HCT116 (cell line): Measurements from ENCODE around the gene ASB9. TPM values are rescaled to one million over a fixed set of nuclear protein-coding genes. Genes with fewer than 3 reads are reported as not detected.

Experiments
- ATAC-seq: fragments of 200-7000 bp; cut with Tn5 transposase; 2 replicates; pipeline ENCODE4 v1.9.1; 2020; ENCODE audit warnings: mild to moderate bottlenecking, moderate library complexity
- BruUV-seq: library from RNA; stranded (reverse); fragments of 400-500 nt; replicated peaks from 2 replicates; lab custom pipeline; 2021; lab: Mats Ljungman, UMichigan
- CTCF ChIA-PET: fragments of 300-600 bp; sonication (Branson Sonifier 250); formaldehyde crosslinking; loops from one replicate; lab custom pipeline; 2021; ENCODE audit warnings: antibody characterized with exemption; lab: Charles Lee
- POLR2A ChIA-PET: fragments of 300-600, 350-600 bp; sonication (Branson Sonifier 250); formaldehyde crosslinking; loops from one replicate; lab custom pipeline; 2021; ENCODE audit warnings: antibody characterized with exemption; lab: Charles Lee
- RAD21 ChIA-PET, 2 experiments: fragments of 300-600 bp; sonication (Branson Sonifier 250); formaldehyde crosslinking; loops; one replicate each; lab custom pipeline; 2023; ENCODE audit warnings: low total read pairs in 2 of 2; ENCODE audit not compliant: uncharacterized antibody in 2 of 2, unreplicated experiment in 2 of 2, low non-redundant PET in 1 of 2; lab: Charles Lee
- DNase-seq: peaks from one replicate; pipeline ENCODE4 v3.0.0-alpha.2; 2010; ENCODE audit warnings: low read depth, low spot score
- H2AFZ ChIP-seq: fragments of 200-600 bp; shearing (Covaris generic), sonication (generic); 2 replicates; pipeline ENCODE4 v1.6.1; 2017; ENCODE audit warnings: low read depth, mixed run types, mixed read lengths, antibody characterized with exemption, low read length; ENCODE audit not compliant: poor library complexity, severe bottlenecking
- H3K27ac ChIP-seq: 2 replicates; pipeline ENCODE4 v1.5.1; 2012; ENCODE audit warnings: low read depth, low read length
- H3K27me3 ChIP-seq: fragments of 200-600 bp; sonication (generic); 2 replicates; pipeline ENCODE4 v1.6.1; 2016; ENCODE audit warnings: mixed run types, low read length, mixed read lengths; ENCODE audit not compliant: insufficient read depth
- H3K36me3 ChIP-seq, 2 experiments: fragments of 200-500 bp in 1 of 2; fragments of 200-600 bp in 1 of 2; sonication (Bioruptor generic) in 1 of 2; sonication (generic) in 1 of 2; 2 replicates each; pipeline versions ENCODE4 v1.5.1 to v1.6.1; 2014 to 2016; ENCODE audit warnings: low read length in 2 of 2, inconsistent platforms in 1 of 2, mixed read lengths in 1 of 2, mixed run types in 1 of 2; ENCODE audit not compliant: insufficient read depth in 2 of 2, control insufficient read depth in 1 of 2
- H3K4me1 ChIP-seq, 2 experiments: fragments of 200-600 bp in 1 of 2; sonication (generic) in 1 of 2; 2 replicates each; pipeline versions ENCODE4 v1.5.1 to v1.6.1; 2012 to 2017; ENCODE audit warnings: low read length in 2 of 2, inconsistent platforms in 1 of 2, mild to moderate bottlenecking in 1 of 2, mixed read lengths in 1 of 2, mixed run types in 1 of 2, moderate library complexity in 1 of 2; ENCODE audit not compliant: insufficient read depth in 2 of 2, control insufficient read depth in 1 of 2
- H3K4me2 ChIP-seq: fragments of 200-600 bp; sonication (generic); 2 replicates; pipeline ENCODE4 v1.6.1; 2017; ENCODE audit warnings: mixed run types, low read length, mixed read lengths
- H3K4me3 ChIP-seq, 2 experiments: fragments of 200-600 bp in 1 of 2; sonication (generic) in 1 of 2; replicated peaks in 1 of 2; 2 replicates each; pipeline ENCODE4 v1.5.1; 2011 to 2016; ENCODE audit warnings: low read length in 2 of 2, control low read depth in 1 of 2, low read depth in 1 of 2, mild to moderate bottlenecking in 1 of 2, mixed read lengths in 1 of 2, mixed run types in 1 of 2
- H3K79me2 ChIP-seq: fragments of 200-600 bp; sonication (generic); 2 replicates; pipeline ENCODE4 v1.6.1; 2017; ENCODE audit warnings: mild to moderate bottlenecking, mixed run types, low read length, moderate library complexity, mixed read lengths; ENCODE audit not compliant: insufficient read depth
- H3K9ac ChIP-seq: fragments of 200-600 bp; sonication (generic); 2 replicates; pipeline ENCODE4 v1.6.1; 2016; ENCODE audit warnings: low read length, mixed read lengths
- H3K9me2 ChIP-seq: fragments of 200-600 bp; sonication (generic), shearing (Covaris generic); 2 replicates; pipeline ENCODE4 v1.6.1; 2017; ENCODE audit warnings: mixed run types, mild to moderate bottlenecking, moderate library complexity; ENCODE audit not compliant: insufficient read depth
- H3K9me3 ChIP-seq, 2 experiments: fragments of 200-500 bp in 1 of 2; fragments of 200-600 bp in 1 of 2; sonication (Bioruptor generic) in 1 of 2; sonication (generic) in 1 of 2; 2 replicates each; pipeline ENCODE4 v1.6.1; 2014 to 2017; ENCODE audit warnings: low read length in 2 of 2, mixed read lengths in 2 of 2, inconsistent platforms in 1 of 2, low read depth in 1 of 2, mild to moderate bottlenecking in 1 of 2, mixed run types in 1 of 2, moderate library complexity in 1 of 2; ENCODE audit not compliant: control insufficient read depth in 1 of 2, insufficient read depth in 1 of 2
- H4K20me1 ChIP-seq: fragments of 200-600 bp; sonication (generic), shearing (Covaris generic); 2 replicates; pipeline ENCODE4 v1.6.1; 2017; ENCODE audit warnings: mixed run types, mild to moderate bottlenecking, moderate library complexity; ENCODE audit not compliant: insufficient read depth
- CBX3 ChIP-seq: IDR thresholded peaks from 2 replicates; pipeline ENCODE4 v1.6.1; 2012; ENCODE audit warnings: low read depth
- CEBPB ChIP-seq: IDR thresholded peaks from 2 replicates; pipeline ENCODE4 v1.6.1; 2012; ENCODE audit warnings: low read depth
- EZH2 ChIP-seq: fragments of 200-600 bp; sonication (generic); IDR thresholded peaks from 2 replicates; pipeline ENCODE4 v1.6.1; 2017; ENCODE audit warnings: antibody characterized with exemption, mixed run types
- EZH2phosphoT487 ChIP-seq: fragments of 200-600 bp; IDR thresholded peaks from 2 replicates; pipeline ENCODE4 v1.6.1; 2018; ENCODE audit warnings: antibody characterized with exemption, borderline replicate concordance
- FOSL1 ChIP-seq: IDR thresholded peaks from 2 replicates; pipeline ENCODE4 v1.6.1; 2012; ENCODE audit warnings: low read depth
- JUND ChIP-seq: IDR thresholded peaks from 2 replicates; pipeline ENCODE4 v1.6.1; 2012
- RAD21 ChIP-seq: IDR thresholded peaks from 2 replicates; pipeline ENCODE4 v1.6.1; 2012; ENCODE audit warnings: low read depth, mild to moderate bottlenecking
- SIN3A ChIP-seq: IDR thresholded peaks from 2 replicates; pipeline ENCODE4 v1.6.1; 2012; ENCODE audit warnings: low read depth
- SP1 ChIP-seq: IDR thresholded peaks from 2 replicates; pipeline ENCODE4 v1.6.1; 2012; ENCODE audit warnings: low read depth
- SRF ChIP-seq: IDR thresholded peaks from 2 replicates; pipeline ENCODE4 v1.6.1; 2012; ENCODE audit warnings: low read depth
- TCF7L2 ChIP-seq: IDR thresholded peaks from 2 replicates; pipeline ENCODE4 v1.7.0; 2011; ENCODE audit warnings: borderline replicate concordance, inconsistent platforms; ENCODE audit not compliant: insufficient read depth, insufficient read length; ENCODE audit errors: extremely low read depth
- YY1 ChIP-seq: IDR thresholded peaks from 2 replicates; pipeline ENCODE4 v1.6.1; 2011; ENCODE audit warnings: low read length, low read depth, moderate library complexity, mild to moderate bottlenecking; ENCODE audit not compliant: insufficient replicate concordance; ENCODE audit errors: extremely low read depth
- ZNF274 ChIP-seq: fragments of 200-500 bp; sonication (Bioruptor generic); IDR thresholded peaks from 2 replicates; pipeline ENCODE4 v1.6.1; 2014; ENCODE audit warnings: mild to moderate bottlenecking, low read depth, low read length, inconsistent platforms
- intact Hi-C: fragments of 100-400 bp; cut with micrococcal nuclease; formaldehyde crosslinking; loops from 2 replicates; pipeline ENCODE4 v1.10.0; 2022
- total RNA-seq: library from RNA; stranded (reverse); gene quantifications from one replicate; pipeline ENCODE4 v1.2.1, GENCODE V29; 2021; ENCODE audit not compliant: unreplicated experiment
- TF ChIP-seq, protein P1 (sequence below): IDR thresholded peaks from 2 replicates; pipeline ENCODE4 v1.6.1; 2012
- TF ChIP-seq, protein P2 (sequence below): IDR thresholded peaks from 2 replicates; pipeline ENCODE4 v1.6.1; 2012
- TF ChIP-seq, protein P3 (sequence below): IDR thresholded peaks from 2 replicates; pipeline ENCODE4 v1.6.1; 2011; ENCODE audit warnings: mild to moderate bottlenecking, low read length, moderate library complexity; ENCODE audit not compliant: insufficient replicate concordance; ENCODE audit errors: extremely low read depth

ASB9 gene
- total RNA-seq, 1 experiment from 2014 or later = 2.9 TPM

DNA sequence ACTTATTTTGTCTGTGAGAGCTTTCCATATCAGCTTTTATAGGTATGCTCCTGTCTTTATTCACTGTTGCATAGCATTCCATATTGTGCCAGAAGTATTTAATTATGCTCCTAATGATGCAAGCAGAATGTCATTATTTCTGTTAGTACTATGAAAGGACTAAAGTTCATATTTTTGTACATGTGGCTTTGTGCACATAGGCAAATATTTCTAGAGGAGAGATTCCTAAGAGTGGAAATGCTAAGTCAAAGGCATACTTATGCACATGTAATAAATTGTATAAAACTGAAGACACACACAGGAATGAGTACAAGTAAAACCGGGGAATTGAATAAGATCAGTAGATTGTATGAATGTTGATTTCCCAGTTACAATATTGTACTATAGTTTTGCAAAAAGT is 1.9 kb upstream of the ASB9 start:
- H4K20me1 ChIP-seq = no peaks in the 10 kb centered on the region
- H2AFZ ChIP-seq = no peak overlapping the region
- DNase-seq (no peak), ATAC-seq (no peak)
- no peaks in the 10 kb centered on the region for H3K79me2 ChIP-seq
- BruUV-seq = no TSS peak
- H3K9me3 ChIP-seq = no peaks in the 10 kb centered on the region
- H3K4me2 ChIP-seq = no peak overlapping the region
- no peak overlapping the region for H3K9ac ChIP-seq
- no peaks in the 10 kb centered on the region for H3K9me2 ChIP-seq
- ChIA-PET POLR2A (no interaction called here), RAD21 (no interaction called here), CTCF (no interaction called here)
- intact Hi-C loops = no loop called here
- H3K36me3 ChIP-seq = no peaks in the 10 kb centered on the region
- no peak overlapping the region for H3K27ac ChIP-seq
- peaks cover 9 to 18% of the 10 kb centered on the region in 2 experiments; a peak in 3 of 4 replicates for H3K4me1 ChIP-seq
- no peaks in the 10 kb centered on the region for H3K27me3 ChIP-seq
- no peak overlapping the region for H3K4me3 ChIP-seq
- TF ChIP-seq EZH2phosphoT487 (no peak), SP1 (no peak), CEBPB (no peak), CBX3 (no peak), EZH2 (no peak), TCF7L2 (no peak), RAD21 (no peak), JUND (no peak), SIN3A (no peak), SRF (no peak), YY1 (no peak), FOSL1 (no peak), ZNF274 (no peak)
- TF ChIP-seq, protein P1, sequence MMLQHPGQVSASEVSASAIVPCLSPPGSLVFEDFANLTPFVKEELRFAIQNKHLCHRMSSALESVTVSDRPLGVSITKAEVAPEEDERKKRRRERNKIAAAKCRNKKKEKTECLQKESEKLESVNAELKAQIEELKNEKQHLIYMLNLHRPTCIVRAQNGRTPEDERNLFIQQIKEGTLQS = no peak
- TF ChIP-seq, protein P2, sequence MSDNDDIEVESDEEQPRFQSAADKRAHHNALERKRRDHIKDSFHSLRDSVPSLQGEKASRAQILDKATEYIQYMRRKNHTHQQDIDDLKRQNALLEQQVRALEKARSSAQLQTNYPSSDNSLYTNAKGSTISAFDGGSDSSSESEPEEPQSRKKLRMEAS = no peak
- TF ChIP-seq, protein P3, sequence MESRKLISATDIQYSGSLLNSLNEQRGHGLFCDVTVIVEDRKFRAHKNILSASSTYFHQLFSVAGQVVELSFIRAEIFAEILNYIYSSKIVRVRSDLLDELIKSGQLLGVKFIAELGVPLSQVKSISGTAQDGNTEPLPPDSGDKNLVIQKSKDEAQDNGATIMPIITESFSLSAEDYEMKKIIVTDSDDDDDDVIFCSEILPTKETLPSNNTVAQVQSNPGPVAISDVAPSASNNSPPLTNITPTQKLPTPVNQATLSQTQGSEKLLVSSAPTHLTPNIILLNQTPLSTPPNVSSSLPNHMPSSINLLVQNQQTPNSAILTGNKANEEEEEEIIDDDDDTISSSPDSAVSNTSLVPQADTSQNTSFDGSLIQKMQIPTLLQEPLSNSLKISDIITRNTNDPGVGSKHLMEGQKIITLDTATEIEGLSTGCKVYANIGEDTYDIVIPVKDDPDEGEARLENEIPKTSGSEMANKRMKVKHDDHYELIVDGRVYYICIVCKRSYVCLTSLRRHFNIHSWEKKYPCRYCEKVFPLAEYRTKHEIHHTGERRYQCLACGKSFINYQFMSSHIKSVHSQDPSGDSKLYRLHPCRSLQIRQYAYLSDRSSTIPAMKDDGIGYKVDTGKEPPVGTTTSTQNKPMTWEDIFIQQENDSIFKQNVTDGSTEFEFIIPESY = no peak
